ENCODE results near the gene PDE6D. TPM values are rescaled to one million over a fixed set of nuclear protein-coding genes. Genes with fewer than 3 reads are reported as not detected.

The PDE6D gene
- total and polyA plus RNA-seq, 2 of the 13 experiments (the other 11 are each of a cell fraction or from before 2014, with no cell fraction given), result 14.1 to 23.2 TPM

DNA sequence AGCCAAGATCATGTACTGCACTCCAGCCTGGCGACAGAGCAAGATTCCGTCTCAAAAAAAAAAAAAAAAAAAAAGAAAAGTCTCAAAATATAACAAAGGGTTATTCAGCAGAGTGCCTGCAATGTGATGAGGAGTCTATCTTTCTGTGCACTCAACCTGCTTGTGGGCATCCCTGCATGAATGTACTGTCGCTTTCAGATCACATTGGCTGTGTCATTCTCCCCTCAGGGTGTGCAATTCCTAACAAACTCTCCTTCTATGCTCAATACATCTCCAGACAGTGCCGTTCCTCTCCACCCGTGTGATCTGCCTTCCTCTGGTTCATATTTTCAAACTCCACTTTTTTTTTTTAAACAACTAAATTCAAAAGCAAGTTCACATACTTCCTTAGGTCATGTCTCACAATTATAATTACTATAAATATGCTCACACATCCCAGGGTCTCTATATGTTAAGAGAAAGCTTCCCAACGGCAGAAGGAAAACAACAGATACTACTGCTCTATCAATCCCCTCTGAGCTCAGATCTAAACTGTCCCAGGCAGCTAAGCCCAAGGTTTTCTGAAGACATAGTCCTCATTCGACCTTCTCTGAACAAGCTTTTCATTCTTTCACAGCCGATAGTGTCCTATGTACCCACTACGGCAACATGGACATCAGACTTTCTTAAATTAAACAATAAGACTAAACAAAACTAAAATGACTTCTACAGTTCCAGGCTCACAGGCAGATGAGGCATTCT, 37.5 kb downstream of the PDE6D start (continued):
- TF ChIP-seq, protein P1, sequence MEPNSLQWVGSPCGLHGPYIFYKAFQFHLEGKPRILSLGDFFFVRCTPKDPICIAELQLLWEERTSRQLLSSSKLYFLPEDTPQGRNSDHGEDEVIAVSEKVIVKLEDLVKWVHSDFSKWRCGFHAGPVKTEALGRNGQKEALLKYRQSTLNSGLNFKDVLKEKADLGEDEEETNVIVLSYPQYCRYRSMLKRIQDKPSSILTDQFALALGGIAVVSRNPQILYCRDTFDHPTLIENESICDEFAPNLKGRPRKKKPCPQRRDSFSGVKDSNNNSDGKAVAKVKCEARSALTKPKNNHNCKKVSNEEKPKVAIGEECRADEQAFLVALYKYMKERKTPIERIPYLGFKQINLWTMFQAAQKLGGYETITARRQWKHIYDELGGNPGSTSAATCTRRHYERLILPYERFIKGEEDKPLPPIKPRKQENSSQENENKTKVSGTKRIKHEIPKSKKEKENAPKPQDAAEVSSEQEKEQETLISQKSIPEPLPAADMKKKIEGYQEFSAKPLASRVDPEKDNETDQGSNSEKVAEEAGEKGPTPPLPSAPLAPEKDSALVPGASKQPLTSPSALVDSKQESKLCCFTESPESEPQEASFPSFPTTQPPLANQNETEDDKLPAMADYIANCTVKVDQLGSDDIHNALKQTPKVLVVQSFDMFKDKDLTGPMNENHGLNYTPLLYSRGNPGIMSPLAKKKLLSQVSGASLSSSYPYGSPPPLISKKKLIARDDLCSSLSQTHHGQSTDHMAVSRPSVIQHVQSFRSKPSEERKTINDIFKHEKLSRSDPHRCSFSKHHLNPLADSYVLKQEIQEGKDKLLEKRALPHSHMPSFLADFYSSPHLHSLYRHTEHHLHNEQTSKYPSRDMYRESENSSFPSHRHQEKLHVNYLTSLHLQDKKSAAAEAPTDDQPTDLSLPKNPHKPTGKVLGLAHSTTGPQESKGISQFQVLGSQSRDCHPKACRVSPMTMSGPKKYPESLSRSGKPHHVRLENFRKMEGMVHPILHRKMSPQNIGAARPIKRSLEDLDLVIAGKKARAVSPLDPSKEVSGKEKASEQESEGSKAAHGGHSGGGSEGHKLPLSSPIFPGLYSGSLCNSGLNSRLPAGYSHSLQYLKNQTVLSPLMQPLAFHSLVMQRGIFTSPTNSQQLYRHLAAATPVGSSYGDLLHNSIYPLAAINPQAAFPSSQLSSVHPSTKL (CRISPR knock-in tag; IDR thresholded peaks at IDR 0.05), result no peak

DNA sequence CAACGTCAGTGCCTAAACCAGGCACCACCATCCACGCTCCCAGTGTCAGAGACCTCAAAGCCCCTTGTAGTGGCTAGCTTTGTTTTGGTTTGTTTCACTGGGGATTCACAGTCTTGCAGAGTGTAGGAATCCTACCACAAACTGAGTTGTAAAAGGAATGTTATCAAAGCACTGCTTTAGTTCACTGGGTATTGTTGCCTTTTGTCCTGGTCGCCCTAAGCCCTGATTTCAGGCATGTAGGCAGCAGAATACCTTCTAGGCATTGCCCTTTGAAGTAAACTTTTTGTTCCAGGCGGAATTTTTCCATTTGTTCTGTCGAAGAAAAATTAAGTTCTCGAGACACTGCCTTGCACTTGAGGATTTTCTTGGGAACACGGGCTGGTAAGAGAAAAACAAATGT, 43.3 kb downstream of the PDE6D start:
- H3K79me2 ChIP-seq (ENCODE audit: insufficient read depth, low read length), result no peaks in the 10 kb centered on the region
- TF ChIP-seq ISX (CRISPR knock-in tag; conservative IDR thresholded peaks at IDR 0.05) (no peak), ERF (CRISPR knock-in tag; IDR thresholded peaks at IDR 0.05) (no peak), ZNF780A (CRISPR knock-in tag; IDR thresholded peaks at IDR 0.05) (no peak), XBP1 (CRISPR knock-in tag; IDR thresholded peaks at IDR 0.05) (no peak), CHD4 (IDR thresholded peaks at IDR 0.05; ENCODE audit: borderline replicate concordance, low read length) (no peak), ZSCAN29 (CRISPR knock-in tag; conservative IDR thresholded peaks at IDR 0.05) (no peak), MAFK (conservative IDR thresholded peaks at IDR 0.05 in 1 of 2, IDR thresholded peaks at IDR 0.05 in 1 of 2; ENCODE audit: low read length in 2 of 2) (no peak)
- TF ChIP-seq, protein P2, sequence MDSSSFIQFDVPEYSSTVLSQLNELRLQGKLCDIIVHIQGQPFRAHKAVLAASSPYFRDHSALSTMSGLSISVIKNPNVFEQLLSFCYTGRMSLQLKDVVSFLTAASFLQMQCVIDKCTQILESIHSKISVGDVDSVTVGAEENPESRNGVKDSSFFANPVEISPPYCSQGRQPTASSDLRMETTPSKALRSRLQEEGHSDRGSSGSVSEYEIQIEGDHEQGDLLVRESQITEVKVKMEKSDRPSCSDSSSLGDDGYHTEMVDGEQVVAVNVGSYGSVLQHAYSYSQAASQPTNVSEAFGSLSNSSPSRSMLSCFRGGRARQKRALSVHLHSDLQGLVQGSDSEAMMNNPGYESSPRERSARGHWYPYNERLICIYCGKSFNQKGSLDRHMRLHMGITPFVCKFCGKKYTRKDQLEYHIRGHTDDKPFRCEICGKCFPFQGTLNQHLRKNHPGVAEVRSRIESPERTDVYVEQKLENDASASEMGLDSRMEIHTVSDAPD (CRISPR knock-in tag; IDR thresholded peaks at IDR 0.05), result no peak
- DNase-seq (ENCODE audit: low spot score), result no peak
- no peak overlapping the region for H3K4me3 ChIP-seq (replicated peaks in 1 of 3; ENCODE audit: insufficient read depth in 1 of 3, low read depth in 2 of 3, low read length in 3 of 3)
- CTCF ChIA-PET (ENCODE audit: low intra/inter-chr PET ratio, low total read pairs), result no interaction called here
- H3K4me2 ChIP-seq (ENCODE audit: low read depth, low read length), result no peak overlapping the region
- WGBS (ENCODE audit: low lambda C conversion rate), result 87% methylated on average over 7 of the region's 7 CpGs
- FAIRE-seq, result no peak
- ATAC-seq, result no peak
- H3K4me1 ChIP-seq (ENCODE audit: insufficient read depth, low read length), result no peaks in the 10 kb centered on the region
- intact Hi-C loops (cut with micrococcal nuclease; ENCODE audit: unreplicated experiment) (no loop called here), in situ Hi-C loops (cut with HindIII; ENCODE audit: extremely low pct_ligation_motif_present, low pct_unique_long_range_greater_than_20kb) (no loop called here)
- H4K20me1 ChIP-seq (ENCODE audit: insufficient read depth, low read length), result no peaks in the 10 kb centered on the region
- H3K36me3 ChIP-seq (replicated peaks in 1 of 2; ENCODE audit: control insufficient read depth in 1 of 2, insufficient read depth in 2 of 2, low read length in 2 of 2), result no peaks in the 10 kb centered on the region
- POLR2A ChIA-PET, result no interaction called here
- no peak overlapping the region for H3K27ac ChIP-seq (ENCODE audit: extremely low read length, insufficient read depth, low read length)
- H3K9ac ChIP-seq (ENCODE audit: insufficient read depth, low read depth, low read length), result no peak overlapping the region
- no peaks in the 10 kb centered on the region for H3K27me3 ChIP-seq (ENCODE audit: control insufficient read depth in 1 of 2, insufficient read depth in 2 of 2, low read length in 2 of 2)
- no TSS peak for BruUV-seq (replicated peaks)
- H2AFZ ChIP-seq (ENCODE audit: low read length), result no peak overlapping the region
- no peaks in the 10 kb centered on the region for H3K9me3 ChIP-seq (ENCODE audit: low read length)
